OCI-LY1 (cell line): ENCODE results near the gene TUBGCP6.

Experiments
- EZH2 ChIP-seq: fragments of 200-600 bp; sonication (generic), shearing (Covaris generic); IDR thresholded peaks from 2 replicates; pipeline ENCODE4 v1.8.0; 2017; ENCODE audit warnings: borderline replicate concordance, mixed run types, mild to moderate bottlenecking, antibody characterized with exemption, low read length, moderate library complexity, mixed read lengths
- TF ChIP-seq, protein P1 (sequence below): fragments of 200-600 bp; sonication (generic), shearing (Covaris generic); IDR thresholded peaks from 2 replicates; pipeline ENCODE4 v1.5.1; 2017; ENCODE audit warnings: mild to moderate bottlenecking, antibody characterized with exemption, low read length, moderate library complexity, mixed read lengths

DNA sequence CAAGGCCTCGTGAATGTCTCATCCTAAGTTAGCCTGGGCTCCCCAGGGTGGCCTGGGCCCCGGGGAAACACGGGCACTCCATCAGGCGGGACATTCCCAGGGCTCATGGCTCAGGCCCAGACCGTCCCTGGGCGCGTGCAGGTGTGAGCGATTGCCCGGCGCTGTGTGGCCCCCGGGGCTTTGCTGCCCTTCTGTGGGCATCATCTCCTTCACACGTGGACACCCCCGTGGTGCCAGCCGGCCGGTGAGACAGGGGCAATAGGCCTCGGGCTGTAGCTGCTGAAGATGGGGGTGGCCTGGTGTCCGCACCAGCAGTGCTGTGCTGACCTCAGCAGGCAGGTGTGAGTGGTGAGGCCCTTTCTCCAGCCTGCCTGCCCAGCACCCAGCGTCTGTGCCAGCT is 48.6 kb downstream of the TUBGCP6 start:
- TF ChIP-seq, protein P1, sequence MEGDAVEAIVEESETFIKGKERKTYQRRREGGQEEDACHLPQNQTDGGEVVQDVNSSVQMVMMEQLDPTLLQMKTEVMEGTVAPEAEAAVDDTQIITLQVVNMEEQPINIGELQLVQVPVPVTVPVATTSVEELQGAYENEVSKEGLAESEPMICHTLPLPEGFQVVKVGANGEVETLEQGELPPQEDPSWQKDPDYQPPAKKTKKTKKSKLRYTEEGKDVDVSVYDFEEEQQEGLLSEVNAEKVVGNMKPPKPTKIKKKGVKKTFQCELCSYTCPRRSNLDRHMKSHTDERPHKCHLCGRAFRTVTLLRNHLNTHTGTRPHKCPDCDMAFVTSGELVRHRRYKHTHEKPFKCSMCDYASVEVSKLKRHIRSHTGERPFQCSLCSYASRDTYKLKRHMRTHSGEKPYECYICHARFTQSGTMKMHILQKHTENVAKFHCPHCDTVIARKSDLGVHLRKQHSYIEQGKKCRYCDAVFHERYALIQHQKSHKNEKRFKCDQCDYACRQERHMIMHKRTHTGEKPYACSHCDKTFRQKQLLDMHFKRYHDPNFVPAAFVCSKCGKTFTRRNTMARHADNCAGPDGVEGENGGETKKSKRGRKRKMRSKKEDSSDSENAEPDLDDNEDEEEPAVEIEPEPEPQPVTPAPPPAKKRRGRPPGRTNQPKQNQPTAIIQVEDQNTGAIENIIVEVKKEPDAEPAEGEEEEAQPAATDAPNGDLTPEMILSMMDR, result 0 out of 2 replicates have a peak, but pooled peaks have one; percentile 5
- no peak for TF ChIP-seq EZH2
